ENCODE measurements around the gene MEMO1. TPM values are rescaled to one million over a fixed set of nuclear protein-coding genes. Genes with fewer than 3 reads are reported as not detected.

MEMO1 gene
- total RNA-seq, 1 experiment from 2014 or later, result 49.5 TPM

DNA sequence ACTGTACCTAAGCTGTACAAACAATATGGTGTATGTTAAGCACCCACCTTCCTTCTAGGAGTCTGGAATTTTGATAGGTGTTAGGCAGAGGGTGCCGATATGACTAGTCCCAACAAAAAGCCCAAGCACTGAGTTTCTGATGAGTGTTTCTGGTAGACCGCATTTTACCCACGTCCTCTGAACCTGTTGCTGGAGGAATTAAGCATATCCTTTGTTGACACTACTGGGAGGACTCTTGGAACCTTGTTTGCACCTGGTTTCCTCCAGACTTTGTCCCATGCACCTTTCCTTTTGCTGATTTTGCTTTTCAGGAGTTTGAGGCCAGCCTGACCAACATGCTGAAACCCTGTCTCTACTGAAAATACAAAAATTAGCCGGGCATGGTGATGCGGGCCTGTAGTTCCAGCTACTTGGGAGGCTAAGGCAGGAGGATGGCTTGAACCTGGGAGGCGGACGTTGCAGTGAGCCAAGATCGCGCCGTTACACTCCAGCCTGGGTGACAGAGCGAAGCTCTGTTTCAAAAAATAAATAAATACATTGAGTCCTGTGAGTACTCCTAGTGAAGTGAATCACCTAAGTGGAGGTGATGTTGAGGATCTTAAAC, 41.1 kb upstream of the MEMO1 start:
- Histone ChIP-seq H3K27ac (ENCODE audit: low read length) (no peak overlapping the region), H3K4me3 (ENCODE audit: low read length) (no peak overlapping the region), H3K27me3 (ENCODE audit: low read length) (no peaks in the 10 kb centered on the region), H3K4me2 (ENCODE audit: low read length) (no peak overlapping the region), H3K4me1 (ENCODE audit: insufficient read depth, low read length) (no peaks in the 10 kb centered on the region), H3F3A (ENCODE audit: low read length, unreplicated experiment) (no peaks in the 10 kb centered on the region), H2AFZ (ENCODE audit: low read length) (no peak overlapping the region), H3K9me3 (ENCODE audit: low read length) (no peaks in the 10 kb centered on the region), H4K20me1 (ENCODE audit: low read length) (no peaks in the 10 kb centered on the region), H3K79me2 (ENCODE audit: low read length) (no peaks in the 10 kb centered on the region), H3K36me3 (ENCODE audit: low read depth, low read length) (no peaks in the 10 kb centered on the region), H3K9ac (ENCODE audit: low read length) (no peak overlapping the region), H3K9me2 (replicated peaks; ENCODE audit: low read length) (no peaks in the 10 kb centered on the region)
- intact Hi-C loops (cut with micrococcal nuclease), result no loop called here
- no peak for DNase-seq
- ChIA-PET CTCF (no interaction called here), POLR2A (ENCODE audit: unreplicated experiment) (no interaction called here)
- ATAC-seq, result no peak
- no TSS peak for BruUV-seq (replicated peaks)
- TF ChIP-seq EZH2 (IDR thresholded peaks at IDR 0.05; ENCODE audit: low read length, unreplicated experiment) (no peak), EZH2phosphoT487 (IDR thresholded peaks at IDR 0.05; ENCODE audit: borderline replicate concordance, low read length) (no peak)
- TF ChIP-seq, protein P1, sequence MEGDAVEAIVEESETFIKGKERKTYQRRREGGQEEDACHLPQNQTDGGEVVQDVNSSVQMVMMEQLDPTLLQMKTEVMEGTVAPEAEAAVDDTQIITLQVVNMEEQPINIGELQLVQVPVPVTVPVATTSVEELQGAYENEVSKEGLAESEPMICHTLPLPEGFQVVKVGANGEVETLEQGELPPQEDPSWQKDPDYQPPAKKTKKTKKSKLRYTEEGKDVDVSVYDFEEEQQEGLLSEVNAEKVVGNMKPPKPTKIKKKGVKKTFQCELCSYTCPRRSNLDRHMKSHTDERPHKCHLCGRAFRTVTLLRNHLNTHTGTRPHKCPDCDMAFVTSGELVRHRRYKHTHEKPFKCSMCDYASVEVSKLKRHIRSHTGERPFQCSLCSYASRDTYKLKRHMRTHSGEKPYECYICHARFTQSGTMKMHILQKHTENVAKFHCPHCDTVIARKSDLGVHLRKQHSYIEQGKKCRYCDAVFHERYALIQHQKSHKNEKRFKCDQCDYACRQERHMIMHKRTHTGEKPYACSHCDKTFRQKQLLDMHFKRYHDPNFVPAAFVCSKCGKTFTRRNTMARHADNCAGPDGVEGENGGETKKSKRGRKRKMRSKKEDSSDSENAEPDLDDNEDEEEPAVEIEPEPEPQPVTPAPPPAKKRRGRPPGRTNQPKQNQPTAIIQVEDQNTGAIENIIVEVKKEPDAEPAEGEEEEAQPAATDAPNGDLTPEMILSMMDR (conservative IDR thresholded peaks at IDR 0.05; ENCODE audit: low read depth, low read length), result no peak

DNA sequence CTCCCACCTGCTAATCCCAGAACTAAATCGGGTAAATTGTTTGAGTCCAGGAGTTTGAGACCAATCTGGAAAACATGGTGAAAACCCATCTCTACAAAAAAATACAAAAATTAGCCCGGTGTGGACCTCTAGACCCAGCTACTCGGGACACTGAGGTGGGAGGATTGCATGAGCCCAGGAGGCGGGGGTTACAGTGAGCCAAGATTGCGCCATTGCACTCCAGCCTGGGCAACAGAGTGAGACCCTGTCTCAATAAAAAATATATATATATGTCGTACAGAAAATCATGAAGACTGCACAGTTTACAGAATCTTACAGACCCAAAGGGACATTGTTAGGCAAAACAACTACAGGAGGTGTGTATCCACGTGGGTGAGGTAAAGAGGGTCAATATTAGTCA, 32.8 kb upstream of the MEMO1 start:
- Histone ChIP-seq H3F3A (ENCODE audit: low read length, unreplicated experiment) (no peaks in the 10 kb centered on the region), H3K9me3 (ENCODE audit: low read length) (no peaks in the 10 kb centered on the region), H3K36me3 (ENCODE audit: low read depth, low read length) (no peaks in the 10 kb centered on the region), H3K4me1 (ENCODE audit: insufficient read depth, low read length) (0 out of 2 replicates have a peak, but pooled peaks cover 5% of the 10 kb centered on the region), H3K27me3 (ENCODE audit: low read length) (no peaks in the 10 kb centered on the region), H2AFZ (ENCODE audit: low read length) (no peak overlapping the region), H4K20me1 (ENCODE audit: low read length) (no peaks in the 10 kb centered on the region), H3K4me3 (ENCODE audit: low read length) (no peak overlapping the region), H3K27ac (ENCODE audit: low read length) (no peak overlapping the region), H3K9ac (ENCODE audit: low read length) (no peak overlapping the region), H3K4me2 (ENCODE audit: low read length) (no peak overlapping the region), H3K79me2 (ENCODE audit: low read length) (peaks cover 8% of the 10 kb centered on the region), H3K9me2 (replicated peaks; ENCODE audit: low read length) (no peaks in the 10 kb centered on the region)
- TF ChIP-seq, protein P1 (conservative IDR thresholded peaks at IDR 0.05; ENCODE audit: low read depth, low read length), result no peak
- TF ChIP-seq EZH2 (IDR thresholded peaks at IDR 0.05; ENCODE audit: low read length, unreplicated experiment) (no peak), EZH2phosphoT487 (IDR thresholded peaks at IDR 0.05; ENCODE audit: borderline replicate concordance, low read length) (no peak)
- intact Hi-C loops (cut with micrococcal nuclease), result no loop called here
- no TSS peak for BruUV-seq (replicated peaks)
- ChIA-PET CTCF (no interaction called here), POLR2A (ENCODE audit: unreplicated experiment) (no interaction called here)
- no peak for DNase-seq
- ATAC-seq, result no peak

All from PC-3 (cell line).